H1 (cell line): ENCODE results near the gene EXD3. TPM values are rescaled to one million over a fixed set of nuclear protein-coding genes. Genes with fewer than 3 reads are reported as not detected.

Source experiments
- ATF2 ChIP-seq: IDR thresholded peaks from 2 replicates; pipeline ENCODE4 v1.6.1; 2012; ENCODE audit warnings: low read length, inconsistent platforms
- CTCF ChIP-seq, 3 experiments: IDR thresholded peaks; 1 replicate in 2 of 3; 2 replicates in 1 of 3; pipeline versions ENCODE4 v1.5.1 to v1.6.1; 2011; ENCODE audit warnings: low read length in 3 of 3, mild to moderate bottlenecking in 3 of 3, inconsistent platforms in 2 of 3, low read depth in 1 of 3, moderate library complexity in 1 of 3; ENCODE audit not compliant: insufficient read depth in 1 of 3; ENCODE audit errors: control extremely low read depth in 1 of 3
- EP300 ChIP-seq, 2 experiments: IDR thresholded peaks; 1 replicate in 1 of 2; 2 replicates in 1 of 2; pipeline ENCODE4 v1.6.1; 2011 to 2012; ENCODE audit warnings: low read depth in 2 of 2, low read length in 2 of 2, mild to moderate bottlenecking in 2 of 2, borderline replicate concordance in 1 of 2, inconsistent platforms in 1 of 2, moderate library complexity in 1 of 2
- GTF2F1 ChIP-seq: IDR thresholded peaks from 2 replicates; pipeline ENCODE4 v1.6.1; 2012; ENCODE audit warnings: low read depth, low read length, improper control_type of control experiment, borderline replicate concordance
- SP1 ChIP-seq: IDR thresholded peaks from 2 replicates; pipeline ENCODE4 v1.6.1; 2011; ENCODE audit warnings: low read depth, low read length
- SP2 ChIP-seq: IDR thresholded peaks from 2 replicates; pipeline ENCODE4 v1.6.1; 2012; ENCODE audit warnings: mild to moderate bottlenecking, low read length, inconsistent platforms
- SUZ12 ChIP-seq: fragments of 200-600 bp; sonication (generic); IDR thresholded peaks from 2 replicates; pipeline ENCODE4 v1.6.1; 2012; ENCODE audit warnings: mild to moderate bottlenecking, inconsistent platforms, low read length, moderate library complexity, mixed read lengths
- TAF7 ChIP-seq: optimal IDR thresholded peaks from 2 replicates; pipeline ENCODE3; 2011; ENCODE audit warnings: low read depth, mild to moderate bottlenecking, inconsistent platforms, low read length, moderate library complexity, borderline replicate concordance
- polyA plus RNA-seq, 7 experiments: library from polyadenylated mRNA; depleted of rRNA in 3 of 7; stranded (reverse) in 5 of 7; unstranded in 2 of 7; fragments of >200 nt in 5 of 7; fragments of 200-250 nt in 2 of 7; gene quantifications; 1 replicate in 5 of 7; 2 replicates in 1 of 7; 4 replicates in 1 of 7; pipeline versions ENCODE4 v1.2.1 to v1.2.3, GENCODE V29; 2011 to 2013; ENCODE audit warnings: missing spikeins in 2 of 7, mixed read lengths in 2 of 7
- total RNA-seq: library from RNA; stranded (reverse); fragmentation: NEBNext Ultra II Directional; extraction: Animal tissue kit (Norgen Biotek cat#: 25700); gene quantifications from 2 replicates; pipeline ENCODE4 v1.2.1, GENCODE V29; 2021

Gene EXD3
- total and polyA plus RNA-seq, 2 of the 8 experiments (the other 6 are each of a cell fraction or from before 2014, with no cell fraction given), result 7.2 to 9.4 TPM

- TF ChIP-seq ATF2 (no peak), GTF2F1 (no peak), SP2 (no peak), SUZ12 (no peak), TAF7 (no peak), SP1 (no peak), CTCF (IDR thresholded peaks at IDR 0.05; ENCODE audit: control extremely low read depth in 1 of 3, insufficient read depth in 1 of 3, low read depth in 1 of 3, low read length in 3 of 3) (no peak), EP300 (IDR thresholded peaks at IDR 0.05; ENCODE audit: borderline replicate concordance in 1 of 2, low read depth in 2 of 2, low read length in 2 of 2) (no peak)
Observed at GRCh38 chr9:137454145-137454596, 31.2 kb upstream of the EXD3 start (continued).
